GM19043 (cell line): Measurements from ENCODE around the gene EXOC3L4.
"Not testable (repeated sequence)": the region's sequence is repeated elsewhere in the genome, so short reads cannot be mapped to it uniquely, and the experiment has no call there.

Experiments used
- ATAC-seq: cut with Tn5 transposase; IDR thresholded peaks from one replicate; pipeline ENCODE4 v1.9.1; 2021; ENCODE audit warnings: low read depth; ENCODE audit not compliant: unreplicated experiment

Gene EXOC3L4

GRCh38 chr14:103103461-103104388 lies 9.2 kb downstream of the EXOC3L4 start:
- ATAC-seq: no peak

GRCh38 chr14:103104389-103104653 lies 9.8 kb downstream of the EXOC3L4 start:
- no peak for ATAC-seq

- no peak for ATAC-seq
Observed at GRCh38 chr14:103104654-103105452, 10.3 kb downstream of the EXOC3L4 start.

- ATAC-seq: no peak
Observed at GRCh38 chr14:103105580-103106150, 11.1 kb downstream of the EXOC3L4 start.

GRCh38 chr14:103107455-103107854 lies 12.9 kb downstream of the EXOC3L4 start:
- ATAC-seq: no peak

- ATAC-seq: no peak
Observed at GRCh38 chr14:103107941-103108748, 13.6 kb downstream of the EXOC3L4 start.

- no peak for ATAC-seq
Observed at GRCh38 chr14:103108749-103109207, 14.3 kb downstream of the EXOC3L4 start.

- no peak for ATAC-seq
Observed at GRCh38 chr14:103109535-103110441, 15.3 kb downstream of the EXOC3L4 start.

- ATAC-seq: no peak
Observed at GRCh38 chr14:103110681-103111231, 16.2 kb downstream of the EXOC3L4 start.

- ATAC-seq: no peak
Observed at GRCh38 chr14:103111232-103111868, 16.8 kb downstream of the EXOC3L4 start.

- ATAC-seq: no peak
Observed at GRCh38 chr14:103112400-103113243, 18.1 kb downstream of the EXOC3L4 start.

- no peak for ATAC-seq
Observed at GRCh38 chr14:103113303-103113702, 18.8 kb downstream of the EXOC3L4 start.

- ATAC-seq: no peak
Observed at GRCh38 chr14:103113774-103114173, 19.2 kb downstream of the EXOC3L4 start.

GRCh38 chr14:103115086-103115679 lies 20.7 kb downstream of the EXOC3L4 start:
- ATAC-seq: not testable (repeated sequence)

GRCh38 chr14:103115845-103116572 lies 21.5 kb downstream of the EXOC3L4 start:
- ATAC-seq: no peak

- ATAC-seq: no peak
Observed at GRCh38 chr14:103116636-103117035, 22.1 kb downstream of the EXOC3L4 start.

- not testable (repeated sequence) for ATAC-seq
Observed at GRCh38 chr14:103117499-103117898, 23.0 kb downstream of the EXOC3L4 start.
